ENCODE measurements around the gene C3orf20.

DNA sequence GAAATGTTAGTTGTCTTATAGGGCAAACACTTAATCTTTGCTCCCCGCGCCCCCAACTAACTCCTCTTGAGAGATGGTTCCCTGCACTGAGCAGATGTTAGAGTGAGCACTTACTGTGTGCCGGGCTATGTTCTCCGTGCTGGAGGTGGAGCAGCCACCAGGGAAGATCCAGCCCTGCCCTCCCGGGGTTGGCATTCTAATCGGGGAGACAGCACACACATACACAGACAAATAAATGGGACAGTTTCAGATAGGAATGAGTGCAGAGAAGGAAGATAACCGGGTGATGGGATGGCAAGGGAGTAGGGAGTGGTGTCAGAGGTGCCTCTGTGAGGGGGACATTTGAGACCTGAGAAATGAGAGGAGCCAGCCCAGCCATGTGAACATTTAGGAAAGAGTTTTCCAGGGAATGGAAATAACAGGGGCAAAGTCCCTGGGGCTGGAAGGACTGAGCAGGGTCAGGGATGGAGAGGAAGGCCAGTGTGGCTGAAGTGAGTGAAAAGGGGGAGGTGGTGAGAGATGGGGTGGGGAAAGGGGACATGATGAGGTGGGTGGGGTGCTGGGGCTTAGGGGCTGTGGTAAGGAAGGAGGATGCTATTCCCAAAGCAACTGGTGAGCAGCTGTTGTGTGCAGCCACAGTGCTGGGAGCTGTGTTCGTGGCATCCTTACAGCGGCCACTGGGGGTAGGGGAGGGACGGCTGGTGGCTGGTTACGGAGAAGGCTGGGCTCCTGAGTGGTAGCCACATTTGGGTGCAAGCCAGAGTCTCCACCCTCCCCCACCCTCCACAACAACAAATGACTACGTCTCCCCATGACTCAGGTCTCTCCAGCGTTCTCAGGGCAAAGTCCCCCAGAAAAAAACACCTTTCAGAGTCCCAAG lies 128.4 kb downstream of the C3orf20 start:
- no peak for TF ChIP-seq NFRKB (IDR thresholded peaks at IDR 0.05)
- no peak for TF ChIP-seq TARDBP (IDR thresholded peaks at IDR 0.05)
- no peak for TF ChIP-seq SUZ12 (IDR thresholded peaks at IDR 0.05)
- no peak for TF ChIP-seq FOXM1 (IDR thresholded peaks at IDR 0.05; ENCODE audit: borderline replicate concordance)
- no peak for TF ChIP-seq FOXA1 (IDR thresholded peaks at IDR 0.05)
- TF ChIP-seq ARNT (IDR thresholded peaks at IDR 0.05), result no peak
- no peak for TF ChIP-seq BHLHE40 (IDR thresholded peaks at IDR 0.05; ENCODE audit: borderline replicate concordance)
- TF ChIP-seq HDGF (IDR thresholded peaks at IDR 0.05; ENCODE audit: borderline replicate concordance), result no peak
- no peak for TF ChIP-seq CTBP1 (IDR thresholded peaks at IDR 0.05; ENCODE audit: borderline replicate concordance)
- TF ChIP-seq ZNF384 (IDR thresholded peaks at IDR 0.05), result no peak
- TF ChIP-seq L3MBTL2 (conservative IDR thresholded peaks at IDR 0.05), result no peak
- TF ChIP-seq FOXK2 (IDR thresholded peaks at IDR 0.05), result no peak
